Peyer's patch (tissue), 4 donors: ENCODE results near the gene UFC1. TPM values are rescaled to one million over a fixed set of nuclear protein-coding genes. Genes with fewer than 3 reads are reported as not detected.
A peak's percentile ranks its signal among the peaks of the same experiment; 100 is the strongest.

Experiments
- DNase-seq, 3 donors: peaks; one replicate each; pipeline ENCODE4 v3.0.0-alpha.2; 2017 to 2019
- H3K27ac ChIP-seq, 4 donors: fragments of 200-600 bp; sonication (generic); one replicate each; pipeline ENCODE4 v1.5.1; 2016 to 2019
- H3K27me3 ChIP-seq, 2 donors: fragments of 200-600 bp; sonication (generic); one replicate each; pipeline ENCODE4 v1.5.1; 2019
- H3K36me3 ChIP-seq, 3 donors: fragments of 200-600 bp; sonication (generic); one replicate each; pipeline ENCODE4 v1.5.1; 2016 to 2019
- H3K4me1 ChIP-seq, 4 donors: fragments of 200-600 bp; sonication (generic); one replicate each; pipeline ENCODE4 v1.5.1; 2016 to 2019
- H3K4me3 ChIP-seq, 4 donors: fragments of 200-600 bp; sonication (generic); 1 replicate in 3 of 4; 2 replicates in 1 of 4; pipeline ENCODE4 v1.5.1; 2016 to 2019; ENCODE audit warnings: mild to moderate bottlenecking in 1 of 4
- H3K9me3 ChIP-seq, 4 donors: fragments of 200-600 bp; sonication (generic); one replicate each; pipeline ENCODE4 v1.5.1; 2016 to 2019; ENCODE audit warnings: mild to moderate bottlenecking in 1 of 4
- POLR2A ChIP-seq, 2 donors: fragments of 450-650 bp; IDR thresholded peaks; one replicate each; pipeline ENCODE4 v1.5.1; 2017; ENCODE audit warnings: antibody characterized with exemption in 2 of 2, mild to moderate bottlenecking in 2 of 2, moderate library complexity in 2 of 2
- total RNA-seq, 4 donors: library from RNA; depleted of rRNA; stranded (reverse); fragments of >200 nt; gene quantifications; one replicate each; pipeline ENCODE4 v1.1.0, GENCODE V29; 2016
- TF ChIP-seq, protein P1 (sequence below), 6 experiments: fragments of 450-650 bp in 4 of 6; fragments of 200-600 bp in 2 of 6; sonication (generic) in 1 of 6; IDR thresholded peaks; one replicate each; pipeline ENCODE4 v1.5.1; 2017 to 2019; ENCODE audit warnings: antibody characterized with exemption in 6 of 6, mild to moderate bottlenecking in 3 of 6, moderate library complexity in 1 of 6

The UFC1 gene
- total RNA-seq, 4 donors from 2014 or later: 36.9 to 82.5 (median 61.7) TPM

DNA sequence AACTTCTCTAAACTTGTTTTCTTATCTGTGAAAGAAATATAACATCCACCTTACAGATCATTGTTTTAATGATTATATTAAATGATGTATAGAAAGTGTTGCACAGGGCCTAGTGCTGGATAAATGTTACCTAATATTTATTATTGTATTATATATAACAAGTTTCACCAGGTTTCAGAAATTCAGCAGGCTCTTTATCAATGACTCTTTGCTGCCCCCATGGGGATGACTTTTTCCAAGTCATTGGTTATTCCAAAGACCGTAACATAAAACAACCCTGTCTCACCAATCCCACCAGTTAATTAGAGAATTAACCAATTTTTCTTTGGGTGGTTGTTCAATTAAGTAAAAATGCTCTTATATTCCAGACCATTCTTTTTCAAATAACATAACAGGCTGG is 14.0 kb upstream of the UFC1 start:
- H3K27ac ChIP-seq: no peak overlapping the region

DNA sequence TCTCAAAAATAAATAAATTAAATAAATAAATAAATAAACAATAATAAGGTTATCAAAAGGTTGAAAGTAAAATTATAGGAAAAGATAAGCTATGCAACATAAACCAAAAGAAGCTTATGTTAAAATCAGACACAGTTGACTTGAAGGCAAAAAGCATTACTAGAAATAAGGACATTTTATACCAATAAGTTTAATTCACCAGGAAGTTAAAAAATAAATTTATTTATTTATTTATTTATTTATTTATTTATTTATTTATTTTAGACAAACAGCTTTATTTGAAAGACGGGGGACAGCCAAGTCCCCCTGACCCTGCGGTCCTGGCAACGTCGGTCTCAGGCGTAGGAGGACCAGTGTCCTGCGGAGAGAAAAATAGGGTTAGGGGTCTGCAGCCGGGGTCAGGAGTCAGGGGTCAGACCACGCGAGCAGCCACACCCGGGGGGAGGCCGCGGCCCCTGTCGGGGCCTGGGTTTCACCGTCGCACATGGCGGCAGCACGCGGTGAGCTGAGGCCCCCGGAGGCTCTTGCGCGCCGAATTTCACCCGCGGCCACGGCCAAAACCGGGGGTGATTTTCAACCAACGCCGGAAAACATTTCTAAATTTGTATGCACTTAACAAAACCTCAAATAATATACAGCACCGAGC is 12.9 kb upstream of the UFC1 start:
- TF ChIP-seq POLR2A (IDR thresholded peaks at IDR 0.05): no peak
- TF ChIP-seq, protein P1, sequence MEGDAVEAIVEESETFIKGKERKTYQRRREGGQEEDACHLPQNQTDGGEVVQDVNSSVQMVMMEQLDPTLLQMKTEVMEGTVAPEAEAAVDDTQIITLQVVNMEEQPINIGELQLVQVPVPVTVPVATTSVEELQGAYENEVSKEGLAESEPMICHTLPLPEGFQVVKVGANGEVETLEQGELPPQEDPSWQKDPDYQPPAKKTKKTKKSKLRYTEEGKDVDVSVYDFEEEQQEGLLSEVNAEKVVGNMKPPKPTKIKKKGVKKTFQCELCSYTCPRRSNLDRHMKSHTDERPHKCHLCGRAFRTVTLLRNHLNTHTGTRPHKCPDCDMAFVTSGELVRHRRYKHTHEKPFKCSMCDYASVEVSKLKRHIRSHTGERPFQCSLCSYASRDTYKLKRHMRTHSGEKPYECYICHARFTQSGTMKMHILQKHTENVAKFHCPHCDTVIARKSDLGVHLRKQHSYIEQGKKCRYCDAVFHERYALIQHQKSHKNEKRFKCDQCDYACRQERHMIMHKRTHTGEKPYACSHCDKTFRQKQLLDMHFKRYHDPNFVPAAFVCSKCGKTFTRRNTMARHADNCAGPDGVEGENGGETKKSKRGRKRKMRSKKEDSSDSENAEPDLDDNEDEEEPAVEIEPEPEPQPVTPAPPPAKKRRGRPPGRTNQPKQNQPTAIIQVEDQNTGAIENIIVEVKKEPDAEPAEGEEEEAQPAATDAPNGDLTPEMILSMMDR (IDR thresholded peaks at IDR 0.05): no peak
- DNase-seq: no peak
- H3K36me3 ChIP-seq: no peaks in the 10 kb centered on the region

More for the DNA sequence above, 14.0 kb upstream of the UFC1 start:
- no peaks in the 10 kb centered on the region for H3K4me1 ChIP-seq
- no peak overlapping the region for H3K4me3 ChIP-seq
- DNase-seq: peak in 2 of 3 donors; percentile 44 to 68
- H3K36me3 ChIP-seq: no peaks in the 10 kb centered on the region
- H3K27me3 ChIP-seq: no peaks in the 10 kb centered on the region
- H3K9me3 ChIP-seq: no peaks in the 10 kb centered on the region
- TF ChIP-seq POLR2A (IDR thresholded peaks at IDR 0.05): no peak
- TF ChIP-seq, protein P1 (IDR thresholded peaks at IDR 0.05): peak in 4 of 6 experiments; percentile 45 to 60 (median 55)

DNA sequence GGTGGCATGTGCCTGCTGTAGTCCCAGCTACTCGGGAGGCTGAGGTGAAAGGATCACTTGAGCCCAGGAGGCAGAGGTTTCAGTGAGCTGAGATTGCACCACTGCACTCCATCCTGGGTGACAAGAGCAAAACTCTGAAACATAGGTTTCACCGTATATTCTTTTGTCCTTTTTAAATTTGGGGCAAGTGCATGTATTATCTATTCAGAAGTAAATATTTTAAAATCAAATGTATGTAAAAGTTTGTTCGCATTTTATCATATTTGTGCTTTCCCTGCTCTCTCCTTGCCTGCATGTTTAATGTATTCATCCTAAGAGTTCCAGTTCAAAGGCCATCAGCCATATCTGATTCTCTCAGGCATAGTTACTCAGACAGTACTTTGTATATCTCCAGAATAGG is 7.9 kb upstream of the UFC1 start:
- no peak overlapping the region for H3K4me3 ChIP-seq
- H3K27me3 ChIP-seq: no peaks in the 10 kb centered on the region
- TF ChIP-seq POLR2A (IDR thresholded peaks at IDR 0.05): no peak
- TF ChIP-seq, protein P1 (IDR thresholded peaks at IDR 0.05): no peak
- no peak for DNase-seq
- no peak overlapping the region for H3K27ac ChIP-seq
- no peaks in the 10 kb centered on the region for H3K9me3 ChIP-seq
- H3K4me1 ChIP-seq: no peaks in the 10 kb centered on the region
- no peaks in the 10 kb centered on the region for H3K36me3 ChIP-seq

More for the DNA sequence above, 12.9 kb upstream of the UFC1 start:
- Histone ChIP-seq H3K4me1 (no peaks in the 10 kb centered on the region), H3K27ac (no peak overlapping the region), H3K4me3 (no peak overlapping the region), H3K27me3 (no peaks in the 10 kb centered on the region), H3K9me3 (no peaks in the 10 kb centered on the region)

DNA sequence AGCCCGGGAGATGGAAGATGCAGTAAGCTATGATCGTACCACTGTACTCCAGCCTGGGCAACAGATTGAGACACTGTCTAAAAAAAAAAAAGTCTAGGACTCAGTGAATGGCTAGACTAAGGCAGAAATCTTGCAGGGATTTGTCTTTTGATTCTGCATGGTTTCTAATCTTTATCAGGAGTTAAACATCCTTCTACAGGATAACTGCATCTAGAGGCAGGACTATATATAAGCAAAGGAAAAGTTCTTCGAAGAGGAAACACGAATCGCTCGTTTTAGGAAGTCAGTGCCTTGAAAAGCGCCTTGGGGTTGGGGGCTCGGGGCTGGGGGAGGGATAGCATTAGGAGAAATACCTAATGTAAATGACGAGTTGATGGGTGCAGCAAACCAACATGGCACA is 602 bp upstream of the UFC1 start:
- Histone ChIP-seq H3K4me3 (peak overlapping the region; percentile 43 to 84 (median 60)), H3K27me3 (no peaks in the 10 kb centered on the region), H3K4me1 (peaks cover 0 to 11% (median 5%) of the 10 kb centered on the region in 4 donors), H3K9me3 (no peaks in the 10 kb centered on the region), H3K36me3 (peaks cover 0 to 6% (median 0%) of the 10 kb centered on the region in 3 donors), H3K27ac (peak overlapping the region; percentile 81 to 95 (median 88))
- DNase-seq: no peak
- TF ChIP-seq POLR2A (IDR thresholded peaks at IDR 0.05): no peak

DNA sequence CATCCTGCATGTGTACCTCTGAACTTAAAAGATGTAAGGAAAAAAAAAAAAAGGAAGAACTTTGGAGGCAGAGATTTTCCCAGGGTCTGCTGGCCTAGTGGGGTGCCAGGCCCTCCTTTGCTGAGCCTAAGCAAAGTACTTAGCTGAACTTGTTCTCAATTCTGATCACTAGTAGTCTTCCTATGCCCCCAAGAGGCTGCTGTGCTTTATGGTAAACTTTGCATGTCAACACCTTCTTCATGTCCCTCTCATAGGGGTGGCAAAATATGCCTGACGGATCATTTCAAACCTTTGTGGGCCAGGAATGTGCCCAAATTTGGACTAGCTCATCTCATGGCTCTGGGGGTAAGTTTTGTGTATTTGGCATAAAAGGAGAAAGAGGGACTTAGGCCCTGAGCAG is 4.1 kb downstream of the UFC1 start:
- peaks cover 0 to 44% (median 11%) of the 10 kb centered on the region in 4 donors for H3K4me1 ChIP-seq
- H3K9me3 ChIP-seq: no peaks in the 10 kb centered on the region
- TF ChIP-seq, protein P1 (IDR thresholded peaks at IDR 0.05): no peak
- no peak for TF ChIP-seq POLR2A (IDR thresholded peaks at IDR 0.05)
- no peak for DNase-seq
- no peak overlapping the region for H3K4me3 ChIP-seq
- H3K27me3 ChIP-seq: no peaks in the 10 kb centered on the region
- H3K27ac ChIP-seq: no peak overlapping the region
- H3K36me3 ChIP-seq: peaks cover 0 to 26% (median 0%) of the 10 kb centered on the region in 3 donors

DNA sequence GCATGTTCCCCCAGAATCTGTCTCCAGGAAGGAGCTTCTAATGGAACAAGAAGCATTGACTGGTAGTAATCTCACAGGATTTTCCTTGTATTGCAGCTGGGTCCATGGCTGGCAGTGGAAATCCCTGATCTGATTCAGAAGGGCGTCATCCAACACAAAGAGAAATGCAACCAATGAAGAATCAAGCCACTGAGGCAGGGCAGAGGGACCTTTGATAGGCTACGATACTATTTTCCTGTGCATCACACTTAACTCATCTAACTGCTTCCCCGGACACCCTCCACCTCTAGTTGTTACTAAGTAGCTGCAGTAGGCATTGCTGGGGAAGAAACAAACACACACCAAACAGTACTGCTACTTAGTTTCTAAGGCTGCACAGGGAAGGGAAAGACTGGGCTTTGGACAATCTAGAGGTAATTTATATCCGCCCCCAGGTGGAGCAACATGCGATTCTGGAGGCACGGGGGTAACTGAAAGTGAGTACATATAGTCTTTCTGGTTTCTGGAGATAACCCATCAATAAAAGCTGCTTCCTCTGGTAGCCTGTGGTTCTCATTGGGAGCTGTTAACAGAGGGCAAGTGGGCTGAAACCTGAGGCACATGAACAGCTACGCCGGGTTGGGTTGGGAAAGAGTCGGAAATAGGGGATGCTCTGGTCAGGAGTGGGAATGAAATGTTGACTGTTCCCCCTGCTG is 4.7 kb downstream of the UFC1 start:
- H3K9me3 ChIP-seq: no peaks in the 10 kb centered on the region
- H3K36me3 ChIP-seq: peaks cover 0 to 32% (median 0%) of the 10 kb centered on the region in 3 donors
- peak overlapping the region in 3 of 4 donors; percentile 66 to 96 (median 85) for H3K4me3 ChIP-seq
- DNase-seq: no peak
- no peaks in the 10 kb centered on the region for H3K27me3 ChIP-seq
- H3K27ac ChIP-seq: peak overlapping the region; percentile 77 to 89 (median 85)
- peaks cover 0 to 44% (median 11%) of the 10 kb centered on the region in 4 donors for H3K4me1 ChIP-seq
- TF ChIP-seq, protein P1 (IDR thresholded peaks at IDR 0.05): no peak
- TF ChIP-seq POLR2A (IDR thresholded peaks at IDR 0.05): no peak
